HG02885 (cell line): ENCODE measurements around the gene GBX2.

Source experiments
- ATAC-seq: cut with Tn5 transposase; IDR thresholded peaks from one replicate; pipeline ENCODE4 v1.9.1; 2021; ENCODE audit warnings: mild to moderate bottlenecking; ENCODE audit not compliant: unreplicated experiment, poor library complexity

Gene GBX2

GRCh38 chr2:236168110-236169080 lies at the start of gene GBX2:
Gene GBX2 (minus strand): TSS chr2:236168386. CDS start chr2:236167971, 415 bp downstream.
- no peak for ATAC-seq

DNA sequence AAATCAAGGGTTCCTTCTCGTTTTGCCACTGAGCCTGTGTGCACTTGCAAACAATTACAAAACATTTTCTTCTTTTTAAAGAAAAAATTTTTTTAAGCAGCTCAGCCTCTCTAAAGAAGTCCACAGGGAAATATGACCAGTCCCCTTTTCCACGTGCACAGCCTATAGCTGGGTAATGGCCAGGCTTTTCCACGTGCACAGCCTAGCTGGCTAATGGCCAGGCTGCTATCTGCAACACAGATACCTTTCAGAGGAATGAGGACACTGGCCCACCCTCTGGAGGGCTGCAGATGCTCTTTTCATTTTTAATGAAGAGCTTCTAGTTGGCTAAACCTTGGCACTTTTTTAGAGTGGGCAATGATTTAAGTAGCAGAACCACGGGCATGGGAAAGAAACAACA lies 49.7 kb upstream of the GBX2 start:
- no peak for ATAC-seq

GRCh38 chr2:236216711-236217110 lies 48.5 kb upstream of the GBX2 start:
- ATAC-seq = no peak

GRCh38 chr2:236215761-236216333 lies 47.7 kb upstream of the GBX2 start:
- ATAC-seq = no peak

DNA sequence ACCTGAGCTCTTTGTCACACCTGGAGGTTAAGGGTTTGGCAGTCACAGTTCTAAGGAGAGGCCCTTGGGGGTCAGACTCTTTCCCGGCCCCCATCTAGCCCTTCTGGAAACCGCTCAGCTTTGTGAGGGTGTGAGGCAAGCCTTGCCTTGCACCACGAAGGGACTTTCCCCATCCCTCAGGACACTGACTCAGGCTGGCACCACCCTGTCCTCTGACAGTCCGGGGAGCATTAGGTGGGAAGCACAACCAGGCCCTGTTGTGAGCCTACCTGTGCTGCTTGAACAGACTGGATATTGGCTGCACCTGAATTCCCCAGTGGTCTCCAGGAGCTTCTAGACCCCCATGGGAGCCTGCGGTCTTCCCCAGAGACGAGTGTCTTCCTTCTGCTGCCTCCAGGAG lies 47.0 kb upstream of the GBX2 start:
- ATAC-seq = no peak

DNA sequence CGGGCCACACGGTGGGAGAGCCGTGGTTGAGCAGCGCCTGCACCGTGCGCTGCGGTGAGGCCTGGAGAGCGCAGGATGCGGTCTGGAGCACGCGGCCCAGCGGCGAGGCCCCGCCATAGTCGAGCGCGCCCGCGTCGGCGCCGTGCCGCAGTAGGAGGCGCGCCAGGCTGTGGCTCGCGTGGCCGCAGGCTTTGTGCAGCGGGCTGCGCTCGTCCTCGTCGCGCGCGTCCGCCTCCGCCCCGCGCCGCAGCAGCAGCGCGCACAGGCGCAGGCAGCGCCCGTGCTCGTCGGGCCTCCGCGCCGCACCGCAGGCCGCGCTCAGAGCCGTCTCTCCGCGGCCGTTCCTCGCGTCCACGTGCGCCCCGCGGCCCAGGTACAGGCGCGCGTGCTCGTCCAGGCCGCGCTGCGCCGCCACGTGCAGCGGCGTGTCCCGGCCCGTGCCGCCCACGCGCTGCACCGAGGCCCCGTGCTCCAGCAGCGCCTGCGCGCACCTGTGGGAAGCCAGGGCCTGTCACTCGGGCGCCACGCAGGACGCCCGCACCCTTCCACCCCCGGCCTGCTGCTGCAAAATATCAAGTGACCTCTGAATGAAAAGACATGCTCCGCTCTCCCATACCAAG lies 46.3 kb upstream of the GBX2 start:
- no peak for ATAC-seq

- no peak for ATAC-seq
Measured at GRCh38 chr2:236211296-236211695, 43.1 kb upstream of the GBX2 start.

DNA sequence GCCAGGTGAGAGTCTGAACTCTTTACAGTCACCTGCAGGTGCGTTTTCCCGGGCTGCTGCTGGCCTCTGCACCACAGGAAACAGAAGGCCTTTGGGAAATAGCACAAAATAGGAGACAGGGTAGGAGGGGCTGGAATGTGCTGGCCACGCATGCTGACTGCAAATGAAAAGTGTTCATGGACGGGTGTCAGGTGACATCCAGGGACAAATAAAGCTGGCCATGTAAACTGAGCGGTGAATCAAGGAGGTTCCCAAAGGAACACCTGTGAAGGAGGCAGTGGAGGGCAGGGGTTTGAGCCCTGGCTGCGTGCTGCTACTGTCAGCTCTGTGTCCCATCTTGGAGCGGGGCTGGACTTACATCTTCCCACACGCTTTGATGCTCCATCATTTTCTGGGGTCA lies 42.4 kb upstream of the GBX2 start:
- ATAC-seq = no peak

DNA sequence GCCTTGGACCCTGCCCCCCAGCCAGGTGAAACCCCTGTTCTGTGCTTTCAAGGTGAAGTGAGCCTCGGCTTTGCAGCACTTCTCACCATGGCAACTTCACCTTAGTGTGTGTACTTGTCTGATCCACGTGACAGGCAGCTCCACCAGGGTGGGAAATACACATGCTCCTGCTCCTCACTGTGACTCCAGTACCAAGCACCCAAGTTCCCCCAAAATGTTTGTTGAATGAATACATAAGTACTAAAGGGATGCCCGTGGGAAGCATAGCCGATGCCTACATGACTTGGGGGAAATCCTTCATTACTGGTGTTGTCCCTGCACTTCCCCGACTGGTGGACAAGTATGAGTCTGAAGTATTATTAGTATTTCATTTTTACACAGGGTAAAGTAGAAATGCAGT lies 41.8 kb upstream of the GBX2 start:
- no peak for ATAC-seq

DNA sequence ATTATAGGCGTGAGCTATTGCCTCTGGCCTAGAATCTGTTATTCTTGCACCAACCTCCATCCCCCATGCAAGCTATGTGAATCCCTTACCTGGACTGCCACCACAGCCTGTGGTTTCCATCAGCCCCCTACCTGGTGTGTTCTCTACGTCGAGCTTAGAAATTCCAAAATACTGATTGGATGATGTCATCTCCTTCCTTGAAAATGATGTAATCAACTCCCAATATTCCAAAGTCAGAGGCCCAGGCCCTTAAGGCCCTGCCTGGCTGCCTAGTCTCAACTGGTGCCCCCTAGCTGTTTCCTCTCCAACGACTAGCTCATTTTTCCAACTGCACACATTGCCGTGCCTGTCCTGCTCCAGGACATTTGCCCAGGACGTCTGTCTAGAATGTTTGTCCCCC lies 41.3 kb upstream of the GBX2 start:
- ATAC-seq = no peak

DNA sequence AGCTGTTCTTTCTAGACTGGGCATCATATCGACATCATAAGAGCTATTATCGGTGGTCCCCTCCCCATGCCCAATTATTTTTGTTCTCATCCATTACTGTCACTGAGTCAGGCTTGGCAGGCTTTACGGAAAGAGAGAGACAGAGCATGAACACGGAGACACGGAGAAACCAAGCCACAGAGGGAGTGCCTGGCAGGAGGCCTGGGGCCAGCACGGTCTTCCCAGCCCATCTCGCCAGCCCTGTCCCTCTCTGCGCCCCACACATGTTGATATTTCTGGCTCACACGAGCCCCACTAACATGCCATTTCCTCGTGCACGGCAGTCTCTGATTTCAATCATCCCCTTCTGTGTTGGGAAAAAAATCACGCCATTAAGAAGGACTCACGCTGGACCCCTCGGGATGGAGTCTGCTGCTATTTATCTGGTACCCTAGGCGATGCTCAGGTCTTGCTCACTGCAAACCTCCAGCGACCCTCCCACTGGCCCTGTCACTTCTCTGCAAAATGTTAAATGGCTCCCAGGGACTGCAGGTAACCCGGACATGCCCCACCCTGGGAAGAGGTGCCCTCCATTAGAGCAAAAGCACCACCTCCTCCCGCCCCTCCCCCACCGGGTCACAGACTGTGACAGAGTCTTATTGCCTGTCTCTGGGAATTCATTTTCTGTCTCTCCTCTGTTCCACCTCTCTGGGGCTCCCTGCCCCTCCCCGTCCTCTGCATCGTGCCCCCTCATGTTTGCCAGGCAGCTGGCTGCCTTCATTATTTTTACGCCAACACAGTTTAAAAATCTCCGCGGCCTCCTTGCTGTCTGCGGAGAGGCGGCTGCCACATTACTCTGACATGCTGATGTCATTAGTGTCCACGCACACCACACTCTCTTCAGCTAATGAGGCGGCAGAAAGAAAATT lies 40.1 kb upstream of the GBX2 start:
- ATAC-seq = no peak

GRCh38 chr2:236207472-236207871 lies 39.3 kb upstream of the GBX2 start:
- no peak for ATAC-seq

GRCh38 chr2:236205867-236206645 lies 37.9 kb upstream of the GBX2 start:
- ATAC-seq = no peak

- ATAC-seq = no peak
Measured at GRCh38 chr2:236204953-236205352, 36.8 kb upstream of the GBX2 start.

GRCh38 chr2:236200378-236200777 lies 32.2 kb upstream of the GBX2 start:
- no peak for ATAC-seq

DNA sequence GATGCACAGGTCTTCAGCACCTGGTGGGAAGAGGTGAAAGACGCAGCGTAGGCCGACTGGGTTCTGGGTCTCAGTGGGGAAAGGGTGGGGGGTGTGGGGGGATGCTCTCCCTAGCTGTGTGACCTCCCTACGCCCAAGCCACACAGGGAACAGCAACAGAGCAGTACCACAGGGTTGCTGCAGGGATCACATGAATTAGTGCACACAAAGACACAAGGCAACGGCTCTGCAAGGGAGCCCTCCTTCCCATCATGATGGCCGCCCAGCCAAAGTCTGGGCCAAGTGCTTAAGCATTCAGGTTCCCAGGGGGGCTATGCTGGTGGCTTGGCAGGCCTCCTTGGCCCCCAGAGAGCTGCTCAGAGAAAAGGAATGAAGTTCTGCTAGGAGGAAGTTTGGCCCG lies 28.2 kb upstream of the GBX2 start:
- no peak for ATAC-seq

DNA sequence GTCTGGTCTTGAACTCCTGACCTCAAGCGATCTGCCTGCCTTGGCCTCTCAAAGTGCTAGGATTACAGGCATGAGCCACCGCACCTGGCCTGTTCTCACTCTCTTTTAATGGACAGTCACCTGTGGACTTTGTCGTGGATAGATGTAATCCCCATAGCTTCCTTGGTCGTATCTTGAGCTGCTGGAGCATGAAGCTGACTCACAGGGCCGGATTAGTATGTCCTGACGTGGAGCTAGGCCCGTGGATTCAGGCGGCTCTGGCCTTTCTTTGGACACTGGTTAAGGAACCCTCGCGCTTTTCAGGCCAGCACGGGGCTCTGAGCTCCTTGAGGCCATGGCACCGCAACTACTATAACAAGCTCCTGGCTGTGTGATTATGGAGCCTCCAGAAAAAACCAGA lies 27.5 kb upstream of the GBX2 start:
- no peak for ATAC-seq

- ATAC-seq = no peak
Measured at GRCh38 chr2:236194786-236195185, 26.6 kb upstream of the GBX2 start.

DNA sequence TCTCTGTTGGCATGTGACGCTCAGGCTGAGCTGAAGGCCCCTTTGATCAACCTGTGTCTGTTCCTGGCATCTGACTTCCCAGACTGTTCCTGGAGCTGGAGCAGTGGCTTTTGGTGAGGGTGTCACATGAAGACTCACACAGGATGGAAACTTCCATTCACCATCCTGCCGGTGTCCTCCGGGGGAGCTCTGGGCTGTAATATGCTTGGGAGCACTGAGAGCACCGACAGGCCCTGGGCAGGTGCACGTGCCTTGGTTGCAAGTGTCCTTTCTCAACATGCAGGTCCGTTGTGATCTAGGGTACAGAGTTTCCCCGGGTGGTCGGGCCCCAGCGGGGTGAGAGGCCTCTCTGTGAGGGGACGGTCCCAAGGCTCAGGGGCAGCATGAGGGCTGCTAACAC lies 24.8 kb upstream of the GBX2 start:
- no peak for ATAC-seq

DNA sequence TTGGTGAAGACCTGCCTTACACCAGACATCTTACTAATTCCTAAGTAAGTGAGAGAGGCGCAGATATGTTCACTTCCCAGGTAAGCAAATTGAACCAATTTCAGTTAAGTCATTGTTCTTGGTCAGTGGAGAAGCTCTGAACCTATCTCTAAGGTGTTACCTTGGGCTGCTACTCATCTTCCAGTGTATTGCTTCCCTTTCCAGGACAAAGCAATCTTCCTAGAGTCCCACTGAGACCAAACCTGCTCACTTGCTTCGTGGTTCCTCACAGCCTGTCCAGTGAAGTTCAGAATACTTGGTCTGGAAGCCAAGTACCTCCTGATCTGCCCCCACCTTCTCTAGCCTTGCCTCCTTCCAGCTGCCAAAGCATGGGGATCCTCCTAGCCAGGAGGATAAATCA lies 22.5 kb upstream of the GBX2 start:
- no peak for ATAC-seq
